ENCODE measurements around the gene SORCS2. TPM values are rescaled to one million over a fixed set of nuclear protein-coding genes. Genes with fewer than 3 reads are reported as not detected.

Gene SORCS2
- total RNA-seq, 2 donors from 2014 or later = 0.54 to 0.74 TPM

DNA sequence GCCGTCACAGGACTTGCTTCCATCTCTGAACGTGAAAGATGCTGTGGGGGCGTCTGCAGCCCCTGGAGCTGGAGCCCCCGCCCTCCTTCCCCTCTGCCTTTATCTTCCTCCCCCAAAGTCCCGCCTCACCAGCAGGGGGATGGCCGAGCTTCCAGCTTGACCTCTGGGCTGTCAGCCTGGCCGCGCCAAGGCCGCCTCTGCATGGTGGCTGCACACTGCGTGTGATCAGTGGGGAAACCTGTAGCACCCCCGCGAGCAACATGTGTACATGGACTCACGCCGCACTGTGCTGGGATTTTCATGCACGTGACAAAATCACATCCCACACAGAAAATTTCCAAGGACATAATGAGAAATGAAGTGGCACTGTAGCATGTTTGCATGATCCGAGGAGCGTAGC is 268.9 kb downstream of the SORCS2 start:
- no peaks in the 10 kb centered on the region for H3K36me3 ChIP-seq
- H3K27me3 ChIP-seq = no peaks in the 10 kb centered on the region
- no peak overlapping the region for H3K27ac ChIP-seq
- intact Hi-C loops (cut with DNase I) = loop anchor here (10.0 kb wide), 1 partner anchor 266 kb away; the partner anchor contains the start of gene SORCS2
- no peaks in the 10 kb centered on the region for H3K4me1 ChIP-seq
- TF ChIP-seq, protein P1, sequence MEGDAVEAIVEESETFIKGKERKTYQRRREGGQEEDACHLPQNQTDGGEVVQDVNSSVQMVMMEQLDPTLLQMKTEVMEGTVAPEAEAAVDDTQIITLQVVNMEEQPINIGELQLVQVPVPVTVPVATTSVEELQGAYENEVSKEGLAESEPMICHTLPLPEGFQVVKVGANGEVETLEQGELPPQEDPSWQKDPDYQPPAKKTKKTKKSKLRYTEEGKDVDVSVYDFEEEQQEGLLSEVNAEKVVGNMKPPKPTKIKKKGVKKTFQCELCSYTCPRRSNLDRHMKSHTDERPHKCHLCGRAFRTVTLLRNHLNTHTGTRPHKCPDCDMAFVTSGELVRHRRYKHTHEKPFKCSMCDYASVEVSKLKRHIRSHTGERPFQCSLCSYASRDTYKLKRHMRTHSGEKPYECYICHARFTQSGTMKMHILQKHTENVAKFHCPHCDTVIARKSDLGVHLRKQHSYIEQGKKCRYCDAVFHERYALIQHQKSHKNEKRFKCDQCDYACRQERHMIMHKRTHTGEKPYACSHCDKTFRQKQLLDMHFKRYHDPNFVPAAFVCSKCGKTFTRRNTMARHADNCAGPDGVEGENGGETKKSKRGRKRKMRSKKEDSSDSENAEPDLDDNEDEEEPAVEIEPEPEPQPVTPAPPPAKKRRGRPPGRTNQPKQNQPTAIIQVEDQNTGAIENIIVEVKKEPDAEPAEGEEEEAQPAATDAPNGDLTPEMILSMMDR (IDR thresholded peaks at IDR 0.05) = no peak
- DNase-seq = no peak
- no peaks in the 10 kb centered on the region for H3K9me3 ChIP-seq
- no peak overlapping the region for H3K4me3 ChIP-seq
- no peak overlapping the region for H3K9ac ChIP-seq (ENCODE audit: low read depth in 2 of 2, low read length in 2 of 2)

DNA sequence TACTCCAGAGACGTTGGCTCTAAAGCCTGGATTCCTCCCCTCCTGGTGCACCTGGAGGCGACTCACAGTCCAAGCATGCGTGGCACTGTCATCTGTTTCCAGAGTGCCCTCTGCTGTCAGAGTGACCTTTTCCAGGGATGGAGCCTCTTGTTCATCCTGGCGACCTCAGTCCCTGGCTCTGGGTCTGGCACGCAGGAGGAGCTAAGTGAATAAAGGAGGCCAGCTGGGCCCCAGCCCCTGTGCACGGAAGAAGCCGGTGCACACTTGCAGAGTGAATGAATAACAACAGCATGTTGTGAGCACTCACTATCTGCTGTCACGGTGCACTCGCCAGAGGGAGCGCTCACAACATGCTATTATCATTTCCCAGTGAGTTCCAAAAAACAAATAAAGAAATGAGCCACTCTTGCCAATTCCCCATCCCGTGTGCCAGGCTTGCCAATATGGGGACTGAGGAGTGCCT is 270.2 kb downstream of the SORCS2 start:
- TF ChIP-seq, protein P1 (IDR thresholded peaks at IDR 0.05) = no peak
- intact Hi-C loops (cut with DNase I) = loop anchor here (10.0 kb wide), 1 partner anchor 268 kb away; the partner anchor contains the start of gene SORCS2
- no peak for DNase-seq
- H3K36me3 ChIP-seq = no peaks in the 10 kb centered on the region
- no peaks in the 10 kb centered on the region for H3K27me3 ChIP-seq
- H3K27ac ChIP-seq = no peak overlapping the region
- H3K4me1 ChIP-seq = no peaks in the 10 kb centered on the region
- no peak overlapping the region for H3K4me3 ChIP-seq
- no peak overlapping the region for H3K9ac ChIP-seq (ENCODE audit: low read depth in 2 of 2, low read length in 2 of 2)
- H3K9me3 ChIP-seq = no peaks in the 10 kb centered on the region

GRCh38 chr4:7463566-7464258 is 271.4 kb downstream of the SORCS2 start:
- Histone ChIP-seq H3K9ac (ENCODE audit: low read depth in 2 of 2, low read length in 2 of 2) (no peak overlapping the region), H3K4me3 (no peak overlapping the region), H3K27me3 (no peaks in the 10 kb centered on the region), H3K36me3 (no peaks in the 10 kb centered on the region), H3K9me3 (no peaks in the 10 kb centered on the region), H3K27ac (no peak overlapping the region), H3K4me1 (no peaks in the 10 kb centered on the region)
- no peak for DNase-seq
- TF ChIP-seq, protein P1 (IDR thresholded peaks at IDR 0.05) = no peak
- intact Hi-C loops (cut with DNase I) = loop anchor here (10.0 kb wide), 1 partner anchor 269 kb away; the partner anchor contains the start of gene SORCS2

- Histone ChIP-seq H3K4me1 (no peaks in the 10 kb centered on the region), H3K27ac (no peak overlapping the region), H3K9ac (ENCODE audit: low read depth in 2 of 2, low read length in 2 of 2) (no peak overlapping the region), H3K9me3 (no peaks in the 10 kb centered on the region), H3K4me3 (no peak overlapping the region), H3K36me3 (no peaks in the 10 kb centered on the region), H3K27me3 (no peaks in the 10 kb centered on the region)
- no peak for DNase-seq
- intact Hi-C loops (cut with DNase I) = loop anchor here (10.0 kb wide), 1 partner anchor 269 kb away; the partner anchor contains the start of gene SORCS2
- TF ChIP-seq, protein P1 (IDR thresholded peaks at IDR 0.05) = no peak
Measured at GRCh38 chr4:7464259-7464655, 271.9 kb downstream of the SORCS2 start.

- DNase-seq = no peak
- TF ChIP-seq, protein P1 (IDR thresholded peaks at IDR 0.05) = no peak
Measured at GRCh38 chr4:7465017-7465416, 272.7 kb downstream of the SORCS2 start.

More at GRCh38 chr4:7465017-7465416, 272.7 kb downstream of the SORCS2 start:
- Histone ChIP-seq H3K4me1 (no peaks in the 10 kb centered on the region), H3K27me3 (no peaks in the 10 kb centered on the region), H3K36me3 (no peaks in the 10 kb centered on the region), H3K9ac (ENCODE audit: low read depth in 2 of 2, low read length in 2 of 2) (no peak overlapping the region), H3K27ac (no peak overlapping the region), H3K9me3 (no peaks in the 10 kb centered on the region), H3K4me3 (no peak overlapping the region)
- intact Hi-C loops (cut with DNase I) = loop anchor here (10.0 kb wide), 1 partner anchor 270 kb away; the partner anchor contains the start of gene SORCS2
